WTC11 (cell line): Measurements from ENCODE around the gene SPATC1L.

Experiments used
- FOXJ3 ChIP-seq: sonication (generic); formaldehyde crosslinking; IDR thresholded peaks from 2 replicates; pipeline ENCODE4 v1.9.0; 2021; ENCODE audit warnings: missing genetic modification reagents, mild to moderate bottlenecking, borderline replicate concordance
- FOXP1 ChIP-seq: sonication (generic); formaldehyde crosslinking; IDR thresholded peaks from 2 replicates; pipeline ENCODE4 v1.8.0; 2022; ENCODE audit warnings: missing genetic modification reagents, mild to moderate bottlenecking, moderate library complexity, borderline replicate concordance
- GTF2I ChIP-seq: fragments of 250-450 bp; sonication (Bioruptor Pico); conservative IDR thresholded peaks from 2 replicates; pipeline ENCODE4 v1.4.0; 2021; ENCODE audit warnings: mild to moderate bottlenecking
- JUN ChIP-seq: sonication (generic); formaldehyde crosslinking; IDR thresholded peaks from 2 replicates; pipeline ENCODE4 v1.8.0; 2023; ENCODE audit warnings: mild to moderate bottlenecking, missing genetic modification reagents
- MAX ChIP-seq: sonication (generic); formaldehyde crosslinking; IDR thresholded peaks from 2 replicates; pipeline ENCODE4 v1.8.0; 2022; ENCODE audit warnings: mild to moderate bottlenecking, missing genetic modification reagents
- NFYB ChIP-seq: sonication (generic); formaldehyde crosslinking; conservative IDR thresholded peaks from 2 replicates; pipeline ENCODE4 v1.8.0; 2022; ENCODE audit warnings: low read depth, missing genetic modification reagents
- NR1H2 ChIP-seq: sonication (generic); formaldehyde crosslinking; IDR thresholded peaks from 2 replicates; pipeline ENCODE4 v1.9.0; 2021; ENCODE audit warnings: mild to moderate bottlenecking, moderate library complexity, missing genetic modification reagents
- NR2C2 ChIP-seq: sonication (generic); formaldehyde crosslinking; IDR thresholded peaks from 2 replicates; pipeline ENCODE4 v1.8.0; 2022; ENCODE audit warnings: mild to moderate bottlenecking, missing genetic modification reagents
- TEAD1 ChIP-seq: sonication (generic); formaldehyde crosslinking; IDR thresholded peaks from 2 replicates; pipeline ENCODE4 v1.8.0; 2022; ENCODE audit warnings: mild to moderate bottlenecking, missing genetic modification reagents
- ZNF423 ChIP-seq: fragments of 250-450 bp; sonication (Bioruptor Pico); IDR thresholded peaks from 2 replicates; pipeline ENCODE4 v2.1.2; 2022; ENCODE audit warnings: mild to moderate bottlenecking, moderate library complexity
- TF ChIP-seq, protein P1 (sequence below): fragments of 200-600 bp; IDR thresholded peaks from 2 replicates; pipeline ENCODE4 v1.8.0; 2022; ENCODE audit warnings: antibody characterized with exemption
- TF ChIP-seq, protein P2 (sequence below): sonication (generic); formaldehyde crosslinking; IDR thresholded peaks from 2 replicates; pipeline ENCODE4 v1.8.1; 2022; ENCODE audit warnings: low read depth, missing genetic modification reagents, borderline replicate concordance
- TF ChIP-seq, protein P3 (sequence below): sonication (generic); formaldehyde crosslinking; IDR thresholded peaks from 2 replicates; pipeline ENCODE4 v1.8.0; 2022; ENCODE audit warnings: mild to moderate bottlenecking, missing genetic modification reagents

GRCh38 chr21:46127239-46128105, 56.8 kb downstream of the SPATC1L start:
- TF ChIP-seq, protein P1, sequence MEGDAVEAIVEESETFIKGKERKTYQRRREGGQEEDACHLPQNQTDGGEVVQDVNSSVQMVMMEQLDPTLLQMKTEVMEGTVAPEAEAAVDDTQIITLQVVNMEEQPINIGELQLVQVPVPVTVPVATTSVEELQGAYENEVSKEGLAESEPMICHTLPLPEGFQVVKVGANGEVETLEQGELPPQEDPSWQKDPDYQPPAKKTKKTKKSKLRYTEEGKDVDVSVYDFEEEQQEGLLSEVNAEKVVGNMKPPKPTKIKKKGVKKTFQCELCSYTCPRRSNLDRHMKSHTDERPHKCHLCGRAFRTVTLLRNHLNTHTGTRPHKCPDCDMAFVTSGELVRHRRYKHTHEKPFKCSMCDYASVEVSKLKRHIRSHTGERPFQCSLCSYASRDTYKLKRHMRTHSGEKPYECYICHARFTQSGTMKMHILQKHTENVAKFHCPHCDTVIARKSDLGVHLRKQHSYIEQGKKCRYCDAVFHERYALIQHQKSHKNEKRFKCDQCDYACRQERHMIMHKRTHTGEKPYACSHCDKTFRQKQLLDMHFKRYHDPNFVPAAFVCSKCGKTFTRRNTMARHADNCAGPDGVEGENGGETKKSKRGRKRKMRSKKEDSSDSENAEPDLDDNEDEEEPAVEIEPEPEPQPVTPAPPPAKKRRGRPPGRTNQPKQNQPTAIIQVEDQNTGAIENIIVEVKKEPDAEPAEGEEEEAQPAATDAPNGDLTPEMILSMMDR, result no peak
- no peak for TF ChIP-seq GTF2I (CRISPR knock-in tag)
- TF ChIP-seq JUN (CRISPR knock-in tag), result no peak
- no peak for TF ChIP-seq NR2C2 (CRISPR knock-in tag)
- no peak for TF ChIP-seq MAX (CRISPR knock-in tag)
- TF ChIP-seq ZNF423 (CRISPR knock-in tag), result no peak
- TF ChIP-seq, protein P2, sequence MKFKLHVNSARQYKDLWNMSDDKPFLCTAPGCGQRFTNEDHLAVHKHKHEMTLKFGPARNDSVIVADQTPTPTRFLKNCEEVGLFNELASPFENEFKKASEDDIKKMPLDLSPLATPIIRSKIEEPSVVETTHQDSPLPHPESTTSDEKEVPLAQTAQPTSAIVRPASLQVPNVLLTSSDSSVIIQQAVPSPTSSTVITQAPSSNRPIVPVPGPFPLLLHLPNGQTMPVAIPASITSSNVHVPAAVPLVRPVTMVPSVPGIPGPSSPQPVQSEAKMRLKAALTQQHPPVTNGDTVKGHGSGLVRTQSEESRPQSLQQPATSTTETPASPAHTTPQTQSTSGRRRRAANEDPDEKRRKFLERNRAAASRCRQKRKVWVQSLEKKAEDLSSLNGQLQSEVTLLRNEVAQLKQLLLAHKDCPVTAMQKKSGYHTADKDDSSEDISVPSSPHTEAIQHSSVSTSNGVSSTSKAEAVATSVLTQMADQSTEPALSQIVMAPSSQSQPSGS (CRISPR knock-in tag), result no peak
- no peak for TF ChIP-seq NR1H2 (CRISPR knock-in tag)
- TF ChIP-seq, protein P3, sequence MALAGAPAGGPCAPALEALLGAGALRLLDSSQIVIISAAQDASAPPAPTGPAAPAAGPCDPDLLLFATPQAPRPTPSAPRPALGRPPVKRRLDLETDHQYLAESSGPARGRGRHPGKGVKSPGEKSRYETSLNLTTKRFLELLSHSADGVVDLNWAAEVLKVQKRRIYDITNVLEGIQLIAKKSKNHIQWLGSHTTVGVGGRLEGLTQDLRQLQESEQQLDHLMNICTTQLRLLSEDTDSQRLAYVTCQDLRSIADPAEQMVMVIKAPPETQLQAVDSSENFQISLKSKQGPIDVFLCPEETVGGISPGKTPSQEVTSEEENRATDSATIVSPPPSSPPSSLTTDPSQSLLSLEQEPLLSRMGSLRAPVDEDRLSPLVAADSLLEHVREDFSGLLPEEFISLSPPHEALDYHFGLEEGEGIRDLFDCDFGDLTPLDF, result no peak
- no peak for TF ChIP-seq FOXJ3
- TF ChIP-seq TEAD1 (CRISPR knock-in tag), result no peak
- TF ChIP-seq FOXP1 (CRISPR knock-in tag), result no peak
- TF ChIP-seq NFYB (CRISPR knock-in tag), result no peak
